ENCODE data around the gene WDR1. TPM values are rescaled to one million over a fixed set of nuclear protein-coding genes. Genes with fewer than 3 reads are reported as not detected.
A peak's percentile ranks its signal among the peaks of the same experiment; 100 is the strongest.

The WDR1 gene
- total and polyA plus RNA-seq, 2 of the 13 experiments (the other 11 are each of a cell fraction or from before 2014, with no cell fraction given) = 106 to 198 TPM

DNA sequence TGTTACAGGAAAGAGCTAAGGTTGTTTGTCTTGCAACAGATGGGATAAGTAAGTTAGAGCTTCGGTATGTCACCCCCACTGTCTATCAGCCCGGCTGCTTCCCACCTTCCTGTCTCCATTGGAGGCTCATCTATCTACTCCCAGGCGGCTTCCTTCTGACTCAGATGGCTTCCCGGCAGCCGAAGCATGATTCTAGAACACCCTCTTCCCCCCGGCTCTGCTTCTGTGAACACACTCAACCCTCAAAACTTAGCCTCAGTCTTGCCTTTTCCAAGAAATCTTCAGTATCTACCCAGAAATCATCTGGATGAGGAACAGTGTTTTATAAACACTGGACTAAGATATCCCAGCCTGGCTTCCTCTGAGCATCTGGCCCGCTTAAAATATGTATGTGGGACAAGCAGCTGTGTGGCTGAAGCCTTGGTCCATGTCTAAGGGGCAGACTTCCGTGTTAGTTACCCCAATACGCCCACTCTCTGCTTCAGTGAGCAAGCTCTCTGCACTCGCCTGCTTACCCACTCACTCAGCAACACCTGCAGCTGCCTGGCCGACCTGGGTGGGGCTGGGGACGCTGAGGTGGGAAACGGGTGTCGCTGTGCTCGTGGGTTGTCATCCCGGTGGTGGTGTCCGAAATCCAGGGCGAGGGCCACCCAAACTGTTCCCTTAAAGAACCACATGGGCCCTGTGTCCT is 83.3 kb downstream of the WDR1 start:
- H3K4me1 ChIP-seq (ENCODE audit: insufficient read depth, low read length) = peaks cover 63% of the 10 kb centered on the region
- FAIRE-seq (no peak), ATAC-seq (peak; percentile 20; the same call in 2 of the 3 replicates), DNase-seq (ENCODE audit: low spot score) (no peak)
- intact Hi-C loops (cut with micrococcal nuclease; ENCODE audit: unreplicated experiment) = no loop called here
- H3K4me3 ChIP-seq (replicated peaks in 1 of 3; ENCODE audit: insufficient read depth in 1 of 3, low read depth in 2 of 3, low read length in 3 of 3) = no peak overlapping the region
- ChIA-PET POLR2A (no interaction called here), CTCF (ENCODE audit: low intra/inter-chr PET ratio, low total read pairs) (no interaction called here)
- no peak for TF ChIP-seq MAFK (conservative IDR thresholded peaks at IDR 0.05 in 1 of 2, IDR thresholded peaks at IDR 0.05 in 1 of 2; ENCODE audit: low read length in 2 of 2)
- TF ChIP-seq ZNF709 (CRISPR knock-in tag; IDR thresholded peaks at IDR 0.05) = 0 out of 2 replicates have a peak, but pooled peaks have one; percentile 2
- 0 out of 2 replicates have a peak, but pooled peaks have one; percentile 16 for TF ChIP-seq MBD4 (IDR thresholded peaks at IDR 0.05; ENCODE audit: borderline replicate concordance, low read length)
- H3K79me2 ChIP-seq (ENCODE audit: insufficient read depth, low read length) = no peaks in the 10 kb centered on the region
- WGBS (ENCODE audit: low lambda C conversion rate) = 82% methylated on average over 14 of the region's 18 CpGs
- BruUV-seq (replicated peaks) = no TSS peak
- H3K27ac ChIP-seq (ENCODE audit: extremely low read length, insufficient read depth, low read length) = no peak overlapping the region
- no peaks in the 10 kb centered on the region for H3K9me3 ChIP-seq (ENCODE audit: low read length)
- H3K9ac ChIP-seq (ENCODE audit: insufficient read depth, low read depth, low read length) = no peak overlapping the region
- in situ Hi-C loops (cut with HindIII; ENCODE audit: extremely low pct_ligation_motif_present, low pct_unique_long_range_greater_than_20kb) = no loop called here
- no peaks in the 10 kb centered on the region for H4K20me1 ChIP-seq (ENCODE audit: insufficient read depth, low read length)
- no peak overlapping the region for H2AFZ ChIP-seq (ENCODE audit: low read length)
- H3K4me2 ChIP-seq (ENCODE audit: low read depth, low read length) = peak overlapping the region; percentile 65
- H3K36me3 ChIP-seq (replicated peaks in 1 of 2; ENCODE audit: control insufficient read depth in 1 of 2, insufficient read depth in 2 of 2, low read length in 2 of 2) = no peaks in the 10 kb centered on the region
- H3K27me3 ChIP-seq (ENCODE audit: control insufficient read depth in 1 of 2, insufficient read depth in 2 of 2, low read length in 2 of 2) = no peaks in the 10 kb centered on the region

DNA sequence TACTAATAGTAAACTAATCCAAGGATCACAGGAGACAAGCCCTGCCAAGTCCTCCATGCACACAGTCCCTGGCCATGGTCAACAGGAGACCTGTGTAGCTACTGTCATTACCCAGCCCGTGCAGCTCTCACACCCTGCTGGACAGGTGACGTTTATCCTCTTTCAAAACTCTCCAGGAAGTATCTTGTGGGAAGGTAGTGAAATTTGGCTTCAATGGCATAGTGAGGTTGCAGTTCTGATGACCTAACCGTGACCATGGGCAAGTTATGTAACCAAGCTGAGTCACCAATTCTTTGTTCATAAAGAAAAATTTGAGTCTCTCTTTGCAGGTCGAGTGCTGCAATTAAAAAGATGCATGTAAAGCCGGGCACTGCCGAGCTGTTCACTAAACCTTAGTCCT is 84.0 kb downstream of the WDR1 start:
- in situ Hi-C loops (cut with HindIII; ENCODE audit: extremely low pct_ligation_motif_present, low pct_unique_long_range_greater_than_20kb) = no loop called here
- no peaks in the 10 kb centered on the region for H3K27me3 ChIP-seq (ENCODE audit: control insufficient read depth in 1 of 2, insufficient read depth in 2 of 2, low read length in 2 of 2)
- H3K4me3 ChIP-seq (replicated peaks in 1 of 3; ENCODE audit: insufficient read depth in 1 of 3, low read depth in 2 of 3, low read length in 3 of 3) = no peak overlapping the region; a peak in 1 of 6 replicates
- FAIRE-seq (peak; percentile 63), ATAC-seq (peak; percentile 64), DNase-seq (ENCODE audit: low spot score) (peak; percentile 73)
- peak overlapping the region; percentile 65 for H3K4me2 ChIP-seq (ENCODE audit: low read depth, low read length)
- H2AFZ ChIP-seq (ENCODE audit: low read length) = no peak overlapping the region
- no peaks in the 10 kb centered on the region for H3K36me3 ChIP-seq (replicated peaks in 1 of 2; ENCODE audit: control insufficient read depth in 1 of 2, insufficient read depth in 2 of 2, low read length in 2 of 2)
- H3K9ac ChIP-seq (ENCODE audit: insufficient read depth, low read depth, low read length) = no peak overlapping the region
- ChIA-PET CTCF (ENCODE audit: low intra/inter-chr PET ratio, low total read pairs) (no interaction called here), POLR2A (interaction anchor here (0.7 to 2.4 kb wide), 3 partner anchors 11 to 85 kb away, joined by 3 to 11 read pairs (median 3); partner anchors contain the start of gene SLC2A9)
- H3K9me3 ChIP-seq (ENCODE audit: low read length) = no peaks in the 10 kb centered on the region
- intact Hi-C loops (cut with micrococcal nuclease; ENCODE audit: unreplicated experiment) = no loop called here
- no peaks in the 10 kb centered on the region for H4K20me1 ChIP-seq (ENCODE audit: insufficient read depth, low read length)
- no TSS peak for BruUV-seq (replicated peaks)
- no peak overlapping the region for H3K27ac ChIP-seq (ENCODE audit: extremely low read length, insufficient read depth, low read length)
- WGBS (ENCODE audit: low lambda C conversion rate) = 9% methylated on average over 6 of the region's 6 CpGs
- no peaks in the 10 kb centered on the region for H3K79me2 ChIP-seq (ENCODE audit: insufficient read depth, low read length)
- H3K4me1 ChIP-seq (ENCODE audit: insufficient read depth, low read length) = peaks cover 70% of the 10 kb centered on the region
- TF ChIP-seq, protein P1, sequence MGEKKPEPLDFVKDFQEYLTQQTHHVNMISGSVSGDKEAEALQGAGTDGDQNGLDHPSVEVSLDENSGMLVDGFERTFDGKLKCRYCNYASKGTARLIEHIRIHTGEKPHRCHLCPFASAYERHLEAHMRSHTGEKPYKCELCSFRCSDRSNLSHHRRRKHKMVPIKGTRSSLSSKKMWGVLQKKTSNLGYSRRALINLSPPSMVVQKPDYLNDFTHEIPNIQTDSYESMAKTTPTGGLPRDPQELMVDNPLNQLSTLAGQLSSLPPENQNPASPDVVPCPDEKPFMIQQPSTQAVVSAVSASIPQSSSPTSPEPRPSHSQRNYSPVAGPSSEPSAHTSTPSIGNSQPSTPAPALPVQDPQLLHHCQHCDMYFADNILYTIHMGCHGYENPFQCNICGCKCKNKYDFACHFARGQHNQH (CRISPR knock-in tag; IDR thresholded peaks at IDR 0.05) = 0 out of 2 replicates have a peak, but pooled peaks have one; percentile 39
- TF ChIP-seq ZC3H13 (CRISPR knock-in tag; IDR thresholded peaks at IDR 0.05) = no peak
- TF ChIP-seq, protein P2, sequence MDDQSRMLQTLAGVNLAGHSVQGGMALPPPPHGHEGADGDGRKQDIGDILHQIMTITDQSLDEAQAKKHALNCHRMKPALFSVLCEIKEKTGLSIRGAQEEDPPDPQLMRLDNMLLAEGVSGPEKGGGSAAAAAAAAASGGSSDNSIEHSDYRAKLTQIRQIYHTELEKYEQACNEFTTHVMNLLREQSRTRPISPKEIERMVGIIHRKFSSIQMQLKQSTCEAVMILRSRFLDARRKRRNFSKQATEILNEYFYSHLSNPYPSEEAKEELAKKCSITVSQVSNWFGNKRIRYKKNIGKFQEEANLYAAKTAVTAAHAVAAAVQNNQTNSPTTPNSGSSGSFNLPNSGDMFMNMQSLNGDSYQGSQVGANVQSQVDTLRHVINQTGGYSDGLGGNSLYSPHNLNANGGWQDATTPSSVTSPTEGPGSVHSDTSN (CRISPR knock-in tag; IDR thresholded peaks at IDR 0.05; ENCODE audit: borderline replicate concordance) = no peak
- no peak for TF ChIP-seq CBX2 (IDR thresholded peaks at IDR 0.05; ENCODE audit: low read depth, low read length)
- TF ChIP-seq CBX2 (CRISPR knock-in tag; IDR thresholded peaks at IDR 0.05; ENCODE audit: low read depth) = no peak
- no peak for TF ChIP-seq GZF1 (CRISPR knock-in tag; IDR thresholded peaks at IDR 0.05)
- no peak for TF ChIP-seq NFKBIZ (CRISPR knock-in tag; IDR thresholded peaks at IDR 0.05)
- TF ChIP-seq ZNF205 (CRISPR knock-in tag; IDR thresholded peaks at IDR 0.05) = no peak
